H1 (cell line): ENCODE measurements around the gene PRKAR1B. TPM values are rescaled to one million over a fixed set of nuclear protein-coding genes. Genes with fewer than 3 reads are reported as not detected.

Source experiments
- BCL11A ChIP-seq, 2 experiments: IDR thresholded peaks; one replicate each; pipeline ENCODE4 v1.6.1; 2011; ENCODE audit warnings: low read depth in 2 of 2, low read length in 2 of 2, mild to moderate bottlenecking in 2 of 2
- CBX8 ChIP-seq: fragments of 300-800, 300-1000 bp; sonication (generic); IDR thresholded peaks from 2 replicates; pipeline ENCODE4 v1.7.1; 2016; ENCODE audit warnings: low read depth, low read length, borderline replicate concordance
- CREB1 ChIP-seq: IDR thresholded peaks from 2 replicates; pipeline ENCODE4 v1.6.1; 2012; ENCODE audit warnings: inconsistent platforms
- KDM5A ChIP-seq: fragments of 200-600 bp; IDR thresholded peaks from 2 replicates; pipeline ENCODE4 v1.7.1; 2012; ENCODE audit warnings: mild to moderate bottlenecking, low read length, inconsistent platforms, mixed read lengths
- SIN3A ChIP-seq, 2 experiments: IDR thresholded peaks in 1 of 2; conservative IDR thresholded peaks in 1 of 2; 2 replicates each; pipeline ENCODE4 v1.6.1; 2011 to 2012; ENCODE audit warnings: low read length in 2 of 2, improper control_type of control experiment in 1 of 2, low read depth in 1 of 2, mild to moderate bottlenecking in 1 of 2
- TAF7 ChIP-seq: optimal IDR thresholded peaks from 2 replicates; pipeline ENCODE3; 2011; ENCODE audit warnings: low read depth, mild to moderate bottlenecking, inconsistent platforms, low read length, moderate library complexity, borderline replicate concordance
- polyA plus RNA-seq, 7 experiments: library from polyadenylated mRNA; depleted of rRNA in 3 of 7; stranded (reverse) in 5 of 7; unstranded in 2 of 7; fragments of >200 nt in 5 of 7; fragments of 200-250 nt in 2 of 7; gene quantifications; 1 replicate in 5 of 7; 2 replicates in 1 of 7; 4 replicates in 1 of 7; pipeline versions ENCODE4 v1.2.1 to v1.2.3, GENCODE V29; 2011 to 2013; ENCODE audit warnings: missing spikeins in 2 of 7, mixed read lengths in 2 of 7
- total RNA-seq: library from RNA; stranded (reverse); fragmentation: NEBNext Ultra II Directional; extraction: Animal tissue kit (Norgen Biotek cat#: 25700); gene quantifications from 2 replicates; pipeline ENCODE4 v1.2.1, GENCODE V29; 2021

Gene PRKAR1B
- total and polyA plus RNA-seq, 2 of the 8 experiments (the other 6 are each of a cell fraction or from before 2014, with no cell fraction given), result 12.3 to 55.7 TPM

DNA sequence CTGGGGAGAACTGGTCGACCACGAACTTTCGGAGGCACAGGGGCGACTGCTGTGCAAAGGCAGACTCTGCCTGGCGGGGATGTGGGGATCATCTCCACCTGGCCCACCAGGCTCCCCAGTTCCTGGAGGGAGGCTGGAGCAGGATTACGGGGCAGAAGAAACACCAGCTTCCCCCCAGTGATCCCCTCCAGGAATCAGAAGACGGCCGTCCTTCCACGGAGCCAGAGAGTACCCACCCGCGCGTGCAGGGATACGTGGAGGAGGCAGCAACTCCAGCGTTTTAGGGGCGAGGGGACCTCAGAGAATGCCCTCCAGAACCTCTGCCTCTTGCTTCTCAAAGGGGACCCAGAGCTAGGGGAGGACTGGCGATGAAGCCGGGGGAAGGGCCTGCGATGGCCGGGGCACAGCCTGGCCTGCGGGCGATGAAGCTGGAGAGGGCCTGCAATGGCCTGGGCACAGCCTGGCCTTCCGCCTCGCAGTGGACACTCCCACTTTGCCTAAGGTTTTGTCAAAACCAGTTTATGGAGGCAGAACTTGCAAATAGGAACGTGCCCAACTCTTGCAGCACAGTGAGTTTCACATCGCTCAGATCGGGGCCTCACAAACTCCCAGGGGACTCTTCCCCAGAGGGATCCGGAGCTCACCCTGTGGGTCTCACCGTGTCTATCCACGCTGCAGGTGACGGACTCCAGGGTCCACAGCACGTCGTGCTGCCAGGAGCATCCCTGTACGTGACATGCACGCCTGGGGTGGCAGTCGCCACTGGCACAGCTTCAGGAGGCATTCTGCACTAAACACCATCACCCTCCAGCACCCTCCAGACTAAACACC lies 129.5 kb downstream of the PRKAR1B start (continued):
- TF ChIP-seq CREB1, result no peak
- no peak for TF ChIP-seq KDM5A
- no peak for TF ChIP-seq TAF7
- no peak for TF ChIP-seq CBX8
- TF ChIP-seq BCL11A (IDR thresholded peaks at IDR 0.05; ENCODE audit: low read depth in 2 of 2, low read length in 2 of 2), result no peak
- no peak for TF ChIP-seq SIN3A (conservative IDR thresholded peaks at IDR 0.05 in 1 of 2, IDR thresholded peaks at IDR 0.05 in 1 of 2; ENCODE audit: low read depth in 1 of 2, low read length in 2 of 2)
